Measurements from ENCODE around the gene TSTD1.

- no peak for TF ChIP-seq EZH2 (IDR thresholded peaks at IDR 0.05)
- no peak for TF ChIP-seq POLR2AphosphoS5 (IDR thresholded peaks at IDR 0.05; ENCODE audit: borderline replicate concordance, low read depth, low read length)
- TF ChIP-seq FOXP2 (optimal IDR thresholded peaks at IDR 0.05; ENCODE audit: control extremely low read depth, extremely low read length, insufficient read depth) = no peak
Measured at GRCh38 chr1:161073474-161074121, 34.8 kb upstream of the TSTD1 start.
